AG09319 (cell line): ENCODE data around the gene KIAA1549.
A peak's percentile ranks its signal among the peaks of the same experiment; 100 is the strongest.

Experiments used
- DNase-seq: peaks from one replicate; pipeline ENCODE4 v3.0.0-alpha.2; 2010; ENCODE audit warnings: low read depth; ENCODE audit errors: extremely low read depth
- TF ChIP-seq, protein P1 (sequence below): IDR thresholded peaks from 2 replicates; pipeline ENCODE4 v1.5.1; 2011; ENCODE audit warnings: low read depth, mild to moderate bottlenecking, inconsistent platforms, low read length, moderate library complexity

The KIAA1549 gene

DNA sequence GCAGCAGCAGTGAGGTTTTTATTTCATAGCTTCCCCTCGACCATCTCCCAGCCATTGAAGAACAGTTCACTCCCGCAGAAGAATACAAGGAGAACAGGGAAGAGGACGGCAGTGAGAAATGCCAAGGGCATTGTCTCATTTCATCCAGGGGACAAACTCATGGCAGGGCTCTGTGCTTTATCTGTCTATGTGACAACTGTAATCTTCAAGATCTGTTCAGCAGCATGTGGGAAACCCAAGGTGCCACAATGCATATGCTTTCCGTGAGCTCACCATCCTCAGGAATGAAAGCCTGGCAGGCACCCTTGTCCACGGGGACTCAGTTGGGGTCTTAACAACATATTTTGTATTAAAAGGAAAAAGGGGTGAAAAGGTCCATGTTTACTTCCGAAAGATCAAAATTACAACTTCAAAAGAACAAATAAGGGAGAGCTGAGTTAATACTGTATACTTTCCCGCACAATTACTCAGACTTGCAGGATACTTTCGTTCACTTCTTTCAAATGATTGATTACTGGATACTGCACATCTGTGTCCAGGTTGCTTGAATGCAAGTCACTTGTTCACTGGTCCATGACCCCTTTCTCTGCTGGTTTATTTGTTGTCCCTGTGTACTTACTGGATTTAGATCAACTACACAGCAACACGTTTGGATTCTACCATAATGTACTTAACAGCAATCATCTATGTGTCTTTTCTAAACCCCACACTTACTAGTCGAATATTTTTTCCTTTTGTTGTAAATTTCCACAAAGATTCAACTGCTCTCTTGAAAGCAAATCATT lies 93.1 kb downstream of the KIAA1549 start:
- DNase-seq = no peak
- TF ChIP-seq, protein P1, sequence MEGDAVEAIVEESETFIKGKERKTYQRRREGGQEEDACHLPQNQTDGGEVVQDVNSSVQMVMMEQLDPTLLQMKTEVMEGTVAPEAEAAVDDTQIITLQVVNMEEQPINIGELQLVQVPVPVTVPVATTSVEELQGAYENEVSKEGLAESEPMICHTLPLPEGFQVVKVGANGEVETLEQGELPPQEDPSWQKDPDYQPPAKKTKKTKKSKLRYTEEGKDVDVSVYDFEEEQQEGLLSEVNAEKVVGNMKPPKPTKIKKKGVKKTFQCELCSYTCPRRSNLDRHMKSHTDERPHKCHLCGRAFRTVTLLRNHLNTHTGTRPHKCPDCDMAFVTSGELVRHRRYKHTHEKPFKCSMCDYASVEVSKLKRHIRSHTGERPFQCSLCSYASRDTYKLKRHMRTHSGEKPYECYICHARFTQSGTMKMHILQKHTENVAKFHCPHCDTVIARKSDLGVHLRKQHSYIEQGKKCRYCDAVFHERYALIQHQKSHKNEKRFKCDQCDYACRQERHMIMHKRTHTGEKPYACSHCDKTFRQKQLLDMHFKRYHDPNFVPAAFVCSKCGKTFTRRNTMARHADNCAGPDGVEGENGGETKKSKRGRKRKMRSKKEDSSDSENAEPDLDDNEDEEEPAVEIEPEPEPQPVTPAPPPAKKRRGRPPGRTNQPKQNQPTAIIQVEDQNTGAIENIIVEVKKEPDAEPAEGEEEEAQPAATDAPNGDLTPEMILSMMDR = no peak

GRCh38 chr7:138887085-138887710 lies 94.0 kb downstream of the KIAA1549 start:
- DNase-seq = no peak
- TF ChIP-seq, protein P1 = no peak

DNA sequence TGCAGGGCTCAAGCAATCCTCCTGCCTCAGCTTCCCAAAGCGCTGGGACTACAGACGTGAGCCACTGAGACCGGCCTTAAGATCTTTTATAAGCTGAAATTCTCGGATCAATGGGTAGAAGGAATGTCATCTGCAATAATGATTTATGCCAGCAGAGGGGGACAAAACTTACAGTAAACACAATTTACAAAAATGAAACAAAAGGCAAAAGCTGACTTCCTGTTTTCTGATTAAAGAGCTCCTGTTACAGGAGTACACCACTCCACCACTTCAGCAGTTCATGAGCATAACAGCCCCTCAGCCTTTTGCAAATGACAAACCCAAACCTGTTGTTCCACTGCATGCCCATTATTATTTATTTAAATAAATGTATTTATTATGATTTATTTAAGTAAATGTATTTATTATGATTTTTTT lies 94.7 kb downstream of the KIAA1549 start:
- DNase-seq = peak; percentile 61
- TF ChIP-seq, protein P1 = peak; percentile 58

- DNase-seq = no peak
- TF ChIP-seq, protein P1 = peak; percentile 1
Measured at GRCh38 chr7:138885383-138886147, 95.6 kb downstream of the KIAA1549 start.

- TF ChIP-seq, protein P1 = no peak
- no peak for DNase-seq
Measured at GRCh38 chr7:138882249-138882648, 98.9 kb downstream of the KIAA1549 start.

- DNase-seq = no peak
- TF ChIP-seq, protein P1 = no peak
Measured at GRCh38 chr7:138881579-138882188, 99.5 kb downstream of the KIAA1549 start.
